Neuron (in vitro differentiated cells): ENCODE measurements around the gene UBE2M.

Source experiments
- H2AFZ ChIP-seq: one replicate; pipeline ENCODE4 v1.6.1; 2013; ENCODE audit warnings: low read depth, mild to moderate bottlenecking, inconsistent platforms, low read length, moderate library complexity
- H3K27me3 ChIP-seq: one replicate; pipeline ENCODE4 v1.6.1; 2013; ENCODE audit warnings: low read length; ENCODE audit not compliant: insufficient read depth
- H3K36me3 ChIP-seq: one replicate; pipeline ENCODE4 v1.6.1; 2013; ENCODE audit warnings: low read length; ENCODE audit not compliant: insufficient read depth
- H3K4me1 ChIP-seq: one replicate; pipeline ENCODE4 v1.6.1; 2013; ENCODE audit warnings: low read length; ENCODE audit not compliant: insufficient read depth
- H3K4me3 ChIP-seq: 2 replicates; pipeline ENCODE4 v1.5.1; 2013; ENCODE audit warnings: mild to moderate bottlenecking, low read length, moderate library complexity
- H3K9me3 ChIP-seq: one replicate; pipeline ENCODE4 v1.6.1; 2013; ENCODE audit warnings: low read length

UBE2M gene

DNA sequence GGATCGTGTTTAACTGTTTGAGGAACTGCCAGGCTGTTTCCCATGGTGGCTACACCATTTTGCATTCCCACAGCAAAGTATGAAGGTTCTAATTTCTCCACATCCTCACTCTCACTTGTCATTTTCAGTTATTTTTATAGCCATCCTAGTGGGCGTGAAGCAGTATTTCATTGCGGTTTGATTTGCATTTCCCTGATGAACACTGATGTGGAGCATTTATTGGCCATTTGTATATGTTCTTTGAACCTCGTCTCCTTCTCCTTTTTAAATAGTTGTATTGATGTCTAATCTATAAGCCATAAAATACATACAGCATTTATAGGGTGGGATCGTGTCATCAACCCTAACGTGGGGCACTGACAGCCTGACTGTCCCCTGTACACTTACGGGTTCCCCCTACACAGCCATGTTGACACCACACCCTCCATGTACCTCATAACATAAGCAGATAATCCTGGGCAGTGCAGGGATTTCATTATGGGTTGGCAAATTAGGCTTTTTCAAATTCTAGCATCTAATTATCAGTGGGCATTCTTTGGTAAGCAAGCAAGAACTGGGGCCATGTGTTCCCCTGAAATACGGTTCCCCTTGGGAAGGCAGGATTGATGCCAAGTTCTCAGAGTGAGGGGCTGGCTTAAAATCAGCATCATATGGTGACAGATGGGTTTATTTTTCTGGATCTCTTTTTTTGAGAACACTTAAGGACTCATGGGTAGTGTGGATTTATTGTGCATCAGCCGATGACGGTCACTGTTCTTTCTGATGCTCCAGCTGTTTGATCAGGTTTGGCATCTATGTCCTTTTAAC, 27.2 kb downstream of the UBE2M start:
- Histone ChIP-seq H3K36me3 (no peaks in the 10 kb centered on the region), H3K4me1 (no peaks in the 10 kb centered on the region), H2AFZ (no peak overlapping the region), H3K9me3 (no peaks in the 10 kb centered on the region), H3K4me3 (no peak overlapping the region), H3K27me3 (peaks cover 12% of the 10 kb centered on the region)

DNA sequence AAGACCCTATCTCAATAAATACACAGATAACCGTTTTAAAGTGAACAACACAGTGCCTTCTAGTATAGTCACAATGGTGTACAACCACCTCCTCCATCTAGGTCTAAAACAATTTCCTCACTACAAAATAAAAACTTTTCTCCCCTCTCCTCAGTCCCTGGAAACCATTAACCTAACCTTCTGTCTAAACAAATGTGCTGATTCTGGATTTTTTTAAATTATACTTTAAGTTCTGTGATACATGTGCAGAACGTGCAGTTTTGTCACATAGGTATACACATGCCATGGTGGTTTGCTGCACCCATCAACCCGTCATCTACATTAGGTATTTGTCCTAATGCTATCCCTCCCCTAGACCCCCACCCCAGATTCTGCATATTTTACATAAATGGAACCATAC, 29.0 kb downstream of the UBE2M start:
- no peak overlapping the region for H2AFZ ChIP-seq
- no peak overlapping the region for H3K4me3 ChIP-seq
- no peaks in the 10 kb centered on the region for H3K36me3 ChIP-seq
- no peaks in the 10 kb centered on the region for H3K9me3 ChIP-seq
- peaks cover 16% of the 10 kb centered on the region for H3K27me3 ChIP-seq
- no peaks in the 10 kb centered on the region for H3K4me1 ChIP-seq

DNA sequence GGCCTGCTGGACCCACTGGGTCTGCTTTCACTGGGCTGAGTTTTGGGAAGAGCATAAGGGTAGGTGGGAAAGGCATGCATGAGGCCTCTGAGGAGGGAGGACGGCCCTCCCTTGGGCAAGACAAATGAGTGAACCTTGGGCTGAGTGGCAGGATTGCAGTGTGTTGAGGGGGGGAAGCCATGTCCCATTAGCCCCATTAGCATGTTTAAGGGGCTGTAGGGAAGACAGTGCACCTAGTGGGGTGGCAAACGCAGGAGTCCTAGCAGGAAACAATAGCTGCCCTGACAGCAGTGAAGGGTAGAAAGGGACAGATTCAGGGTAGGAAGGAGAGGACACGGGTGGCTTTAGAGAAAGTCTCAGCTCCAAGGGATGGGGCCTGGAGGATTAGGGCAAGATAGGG, 35.7 kb downstream of the UBE2M start:
- Histone ChIP-seq H3K4me1 (peaks cover 9% of the 10 kb centered on the region), H2AFZ (no peak overlapping the region), H3K36me3 (no peaks in the 10 kb centered on the region), H3K4me3 (no peak overlapping the region), H3K27me3 (peaks cover 4% of the 10 kb centered on the region), H3K9me3 (no peaks in the 10 kb centered on the region)

DNA sequence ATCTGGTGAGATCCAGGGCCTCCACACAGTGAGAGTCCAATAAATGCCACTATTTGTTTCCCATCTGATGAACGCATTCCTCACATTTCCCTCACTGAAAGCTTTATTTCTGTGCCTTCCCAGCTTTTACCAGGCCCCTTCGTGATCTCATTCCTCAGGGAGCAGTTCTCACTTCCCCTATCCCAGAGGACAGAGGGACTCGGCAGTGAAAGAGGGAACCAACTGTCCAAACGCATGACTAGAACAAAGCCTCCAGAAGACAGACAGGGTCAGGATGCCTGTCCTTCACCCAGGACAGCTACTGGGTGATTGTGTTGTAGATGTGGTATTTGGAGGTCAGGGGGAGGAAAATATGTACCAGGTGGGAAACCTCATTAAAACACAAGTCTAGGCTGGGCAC, 36.8 kb downstream of the UBE2M start:
- Histone ChIP-seq H3K9me3 (no peaks in the 10 kb centered on the region), H2AFZ (no peak overlapping the region), H3K36me3 (peaks cover 10% of the 10 kb centered on the region)

DNA sequence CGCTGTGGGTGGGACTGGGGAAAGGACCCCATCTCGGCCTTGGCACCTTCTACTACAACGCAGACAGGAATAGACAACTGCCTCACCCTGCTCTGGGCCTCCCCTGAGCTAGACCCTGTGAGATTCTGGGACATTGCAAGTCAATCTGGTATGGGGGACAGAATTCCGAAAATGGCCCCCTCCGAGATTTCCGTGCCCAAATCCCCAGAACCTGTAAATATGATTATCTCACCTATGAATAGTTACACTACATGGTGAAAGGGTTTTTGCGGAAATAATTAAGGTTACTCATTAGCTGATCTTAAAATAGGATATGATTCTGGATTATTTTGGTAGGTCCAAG, 38.2 kb downstream of the UBE2M start:
- peak overlapping the region; percentile 41 for H2AFZ ChIP-seq
- H3K4me1 ChIP-seq: peaks cover 9% of the 10 kb centered on the region
- H3K4me3 ChIP-seq: peak overlapping the region; percentile 64

More for the DNA sequence above, 36.8 kb downstream of the UBE2M start:
- Histone ChIP-seq H3K27me3 (peaks cover 4% of the 10 kb centered on the region), H3K4me3 (no peak overlapping the region), H3K4me1 (peaks cover 9% of the 10 kb centered on the region)

DNA sequence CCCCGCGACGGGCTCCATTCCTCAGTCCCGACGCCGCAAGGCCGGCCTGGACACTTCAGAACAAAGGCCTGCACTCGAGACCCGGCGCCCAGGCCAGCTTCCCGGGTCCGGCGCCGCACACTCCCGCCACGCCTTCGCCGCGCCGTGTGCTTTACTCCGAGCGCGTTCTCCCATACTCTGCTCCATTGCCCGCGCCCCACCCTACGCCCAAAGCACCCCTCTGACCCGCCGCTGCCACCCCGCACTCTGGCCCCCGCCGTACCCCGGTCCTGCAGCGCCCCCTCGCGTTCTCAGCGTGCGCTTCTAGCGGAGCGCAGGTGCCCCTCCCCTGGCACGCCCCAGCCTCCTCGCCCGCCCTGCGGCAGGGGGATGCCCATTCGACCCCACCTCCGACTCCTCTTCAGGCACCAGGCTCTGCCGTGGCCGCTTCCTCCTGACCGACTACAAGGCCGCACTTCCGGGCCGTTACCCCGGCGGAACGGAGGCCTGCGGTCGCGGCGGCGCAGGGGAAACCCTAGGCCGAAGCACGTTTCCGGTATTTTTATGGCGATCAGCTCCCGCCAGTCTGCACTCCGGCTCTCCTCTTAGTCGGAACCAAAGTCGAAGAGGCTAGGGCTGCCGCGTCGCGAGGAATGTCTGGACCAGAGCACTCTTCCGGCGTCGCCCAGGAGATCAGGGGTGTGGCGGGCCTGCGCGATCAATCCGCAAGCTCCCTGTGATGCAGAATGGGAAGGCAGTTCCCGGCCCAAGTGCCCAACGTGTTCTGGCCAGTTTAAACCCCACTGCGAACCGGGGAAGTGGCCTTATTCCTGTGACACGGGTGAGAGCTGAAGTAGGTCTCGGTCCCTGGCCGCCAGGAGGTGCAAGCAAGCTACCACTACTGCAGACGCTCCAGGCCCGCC, 38.8 kb downstream of the UBE2M start, which contains the start of gene ZBTB45:
Gene ZBTB45 (minus strand): TSS at position 456 of the 902 bp plus-strand sequence. CDS start 2,137 bp downstream, outside the sequence.
- Histone ChIP-seq H3K9me3 (peaks cover 2% of the 10 kb centered on the region), H3K36me3 (peaks cover 21% of the 10 kb centered on the region), H3K4me1 (peaks cover 9% of the 10 kb centered on the region), H3K4me3 (peak within 1 kb of the TSS; percentile 64), H3K27me3 (no peaks in the 10 kb centered on the region), H2AFZ (peak within 1 kb of the TSS; percentile 57)

More for the DNA sequence above, 38.2 kb downstream of the UBE2M start:
- Histone ChIP-seq H3K36me3 (peaks cover 18% of the 10 kb centered on the region), H3K9me3 (no peaks in the 10 kb centered on the region), H3K27me3 (peaks cover 3% of the 10 kb centered on the region)

DNA sequence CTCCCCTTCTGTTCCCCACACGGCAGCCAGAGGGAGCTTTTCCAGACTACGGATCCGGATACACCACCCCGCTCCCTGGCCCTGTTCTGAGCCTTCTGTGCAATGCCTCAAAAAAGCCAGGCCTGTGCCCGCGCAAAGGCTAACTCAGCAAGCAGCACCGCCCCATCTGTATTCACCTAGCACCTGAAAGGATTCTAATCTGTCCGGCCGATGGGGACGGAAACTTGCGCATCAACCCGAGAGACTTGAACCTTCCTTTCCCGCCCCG, 39.4 kb downstream of the UBE2M start:
- Histone ChIP-seq H3K4me1 (peaks cover 9% of the 10 kb centered on the region), H3K36me3 (peaks cover 25% of the 10 kb centered on the region), H3K4me3 (peak overlapping the region; percentile 64), H3K9me3 (peaks cover 2% of the 10 kb centered on the region), H2AFZ (peak overlapping the region; percentile 57), H3K27me3 (no peaks in the 10 kb centered on the region)

DNA sequence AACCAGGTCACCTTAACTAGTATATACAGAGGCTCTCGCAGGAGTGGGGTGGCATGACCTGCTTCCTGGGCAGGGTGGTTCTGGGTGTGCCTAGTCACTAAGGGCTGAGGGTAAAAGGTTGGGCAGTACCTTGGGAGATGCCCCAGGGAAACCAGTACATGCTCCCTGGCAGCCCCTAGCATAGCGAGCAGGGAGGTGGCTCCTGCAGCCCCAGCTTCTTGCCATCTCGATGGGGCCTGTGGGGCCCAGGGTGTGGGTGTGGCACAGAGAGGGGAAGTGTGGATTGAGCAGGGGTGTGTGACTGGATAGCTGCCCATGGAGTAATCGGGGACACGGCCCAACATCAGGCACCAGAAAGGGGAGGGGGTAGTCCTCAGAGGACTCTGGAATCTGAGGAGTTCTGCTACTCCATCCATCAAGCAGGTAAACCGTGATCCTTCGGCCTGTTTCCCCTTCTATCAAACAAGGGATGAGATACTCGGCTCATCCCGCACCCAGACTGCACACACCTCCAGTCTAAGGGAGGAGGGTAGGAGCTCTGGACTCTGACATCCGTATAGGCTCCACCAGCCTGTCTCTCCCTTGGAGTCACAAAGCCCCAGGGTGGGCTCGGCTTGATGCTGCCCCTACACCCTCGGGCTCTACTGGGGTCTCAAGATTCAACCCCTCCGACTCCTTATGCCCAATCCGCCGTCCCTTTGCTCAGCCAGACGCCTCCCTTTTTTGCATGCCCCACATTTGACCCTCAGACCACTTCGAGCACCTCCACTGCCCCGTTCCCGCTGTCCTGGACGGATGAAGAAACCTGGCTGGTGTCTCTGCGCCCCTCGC, 39.9 kb downstream of the UBE2M start:
- H3K4me3 ChIP-seq: peak overlapping the region; percentile 64
- peaks cover 2% of the 10 kb centered on the region for H3K9me3 ChIP-seq
- no peaks in the 10 kb centered on the region for H3K27me3 ChIP-seq
- H3K36me3 ChIP-seq: peaks cover 30% of the 10 kb centered on the region
- H2AFZ ChIP-seq: no peak overlapping the region
- H3K4me1 ChIP-seq: peaks cover 9% of the 10 kb centered on the region

DNA sequence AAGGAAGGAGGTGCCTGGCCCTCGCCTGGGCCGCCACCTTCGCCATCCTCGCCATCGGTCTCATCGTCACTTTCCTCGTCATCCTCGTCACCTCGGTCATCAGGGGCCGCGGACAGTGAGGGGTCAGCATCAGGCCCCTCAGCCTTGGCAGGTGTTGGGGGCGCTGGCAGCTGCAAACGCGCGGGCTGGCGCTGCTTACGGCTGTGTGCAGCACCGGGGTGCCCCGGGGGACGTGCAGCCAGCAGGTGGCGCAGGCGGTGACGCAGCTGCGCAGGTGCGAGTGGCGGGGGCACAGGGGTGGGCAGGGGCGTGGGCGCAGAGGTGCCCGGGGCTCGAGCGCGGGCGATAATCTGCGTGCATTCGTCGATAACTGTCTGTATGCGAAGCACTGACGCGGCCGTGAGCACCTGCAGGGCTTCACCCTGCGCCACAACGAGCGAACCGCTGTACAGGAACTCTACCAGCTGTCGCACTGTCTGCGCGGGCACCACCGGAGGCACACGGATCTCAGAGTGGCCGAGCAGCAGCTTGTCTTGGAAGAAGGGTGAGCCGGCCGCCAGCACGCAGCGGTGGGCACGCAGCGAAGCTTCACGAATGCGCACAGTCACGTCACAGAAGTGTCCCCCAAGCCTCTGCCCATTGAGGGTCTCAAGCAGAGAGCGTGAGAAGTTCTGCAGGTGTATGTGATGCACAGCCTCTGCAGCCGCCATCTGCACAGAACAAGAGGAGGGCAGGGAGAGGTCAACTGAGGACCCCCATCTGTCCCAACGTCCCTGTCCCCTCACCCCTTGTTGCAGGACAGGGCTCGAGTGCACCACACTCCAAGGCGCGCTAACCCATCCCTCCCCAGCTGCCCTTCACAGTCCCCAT, 41.2 kb downstream of the UBE2M start:
- Histone ChIP-seq H3K27me3 (no peaks in the 10 kb centered on the region), H3K4me3 (no peak overlapping the region), H3K4me1 (peaks cover 9% of the 10 kb centered on the region), H2AFZ (no peak overlapping the region), H3K9me3 (peaks cover 2% of the 10 kb centered on the region), H3K36me3 (peaks cover 37% of the 10 kb centered on the region)

DNA sequence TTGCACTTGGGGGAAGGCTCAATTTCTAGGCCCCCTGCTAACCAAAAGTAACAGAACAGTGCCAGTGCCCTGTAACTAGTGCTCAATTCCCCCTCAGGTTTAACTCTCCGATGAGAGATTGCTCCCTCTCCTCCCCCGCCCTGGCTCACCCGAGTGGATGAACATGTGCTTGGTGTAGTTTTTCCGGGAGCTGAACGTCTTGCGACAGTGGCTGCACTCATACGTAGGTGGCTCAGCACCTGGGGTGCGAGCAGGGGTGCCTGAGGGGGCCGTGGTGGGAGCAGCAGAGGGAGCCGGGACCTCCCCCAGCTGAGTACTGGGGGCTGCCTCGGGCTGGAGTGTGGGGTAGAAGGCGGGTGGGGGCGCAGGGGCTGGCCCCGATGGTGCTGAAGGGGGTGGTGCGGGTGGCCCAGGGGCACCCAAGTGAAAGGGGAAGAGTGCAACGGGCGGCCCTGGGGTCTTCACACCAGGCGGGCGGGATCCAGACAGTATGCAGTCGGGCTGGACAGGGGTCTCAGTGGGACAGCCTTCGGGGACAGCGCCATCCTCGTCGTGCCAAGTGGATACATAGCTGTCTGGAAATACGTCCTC, 42.1 kb downstream of the UBE2M start:
- Histone ChIP-seq H3K9me3 (peaks cover 2% of the 10 kb centered on the region), H3K4me3 (no peak overlapping the region), H3K4me1 (peaks cover 9% of the 10 kb centered on the region), H3K27me3 (no peaks in the 10 kb centered on the region), H2AFZ (no peak overlapping the region), H3K36me3 (peaks cover 37% of the 10 kb centered on the region)

DNA sequence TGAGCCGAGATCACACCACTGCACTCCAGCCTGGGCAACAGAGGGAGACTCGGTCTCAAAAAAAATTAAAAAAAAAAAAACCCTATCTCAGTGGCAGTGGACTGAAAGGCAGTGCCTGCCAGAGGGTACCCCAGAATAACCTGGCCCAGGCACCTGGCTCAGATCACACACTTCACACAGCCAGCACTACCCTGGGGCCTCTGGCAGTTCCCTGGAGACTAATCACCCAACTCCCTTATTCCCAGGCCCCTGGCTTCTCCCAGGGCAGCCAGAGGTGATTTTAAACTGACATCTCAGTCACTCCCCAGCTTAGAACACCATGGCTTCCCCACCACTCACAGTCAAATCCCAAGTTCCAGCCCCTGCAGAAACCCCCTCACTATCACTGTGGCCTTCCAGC, 43.2 kb downstream of the UBE2M start:
- H3K4me3 ChIP-seq: no peak overlapping the region

DNA sequence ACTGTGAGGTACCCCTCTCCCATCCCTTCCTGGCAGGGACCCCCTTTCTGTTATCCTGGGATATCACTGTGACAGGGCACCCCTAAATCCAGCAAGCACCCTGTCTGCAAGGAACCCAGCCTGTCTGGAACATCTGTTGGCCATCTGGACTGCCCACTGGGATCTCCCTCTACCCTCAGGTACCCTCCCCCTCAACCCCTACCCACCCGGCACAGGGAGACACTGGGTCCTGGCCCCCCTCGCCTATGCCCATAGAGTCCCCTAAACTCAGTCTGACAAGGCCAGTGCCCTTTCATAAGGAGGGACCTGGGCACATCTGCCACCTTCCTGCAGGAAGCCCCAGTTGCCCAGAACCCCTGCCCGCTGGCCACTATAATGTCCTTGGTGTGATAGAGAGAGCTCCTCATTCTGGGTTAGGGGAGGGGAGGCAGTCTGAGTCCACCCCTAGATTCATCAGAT, 43.8 kb downstream of the UBE2M start:
- Histone ChIP-seq H3K4me1 (peaks cover 7% of the 10 kb centered on the region), H3K27me3 (no peaks in the 10 kb centered on the region), H3K36me3 (peaks cover 37% of the 10 kb centered on the region), H3K9me3 (peaks cover 2% of the 10 kb centered on the region), H3K4me3 (no peak overlapping the region), H2AFZ (no peak overlapping the region)

More for the DNA sequence above, 43.2 kb downstream of the UBE2M start:
- H3K36me3 ChIP-seq: peaks cover 37% of the 10 kb centered on the region
- H2AFZ ChIP-seq: no peak overlapping the region
- H3K9me3 ChIP-seq: peaks cover 2% of the 10 kb centered on the region
- no peaks in the 10 kb centered on the region for H3K27me3 ChIP-seq
- peaks cover 7% of the 10 kb centered on the region for H3K4me1 ChIP-seq
